GM12873 (cell line): ENCODE results near the gene GALNT10.
A peak's percentile ranks its signal among the peaks of the same experiment; 100 is the strongest.

Source experiments
- TF ChIP-seq, protein P1 (sequence below): IDR thresholded peaks from 2 replicates; pipeline ENCODE4 v1.5.1; 2012; ENCODE audit warnings: low read depth, mild to moderate bottlenecking, moderate library complexity, low read length, control low read depth; ENCODE audit not compliant: insufficient read depth; ENCODE audit errors: missing control alignments

GALNT10 gene

DNA sequence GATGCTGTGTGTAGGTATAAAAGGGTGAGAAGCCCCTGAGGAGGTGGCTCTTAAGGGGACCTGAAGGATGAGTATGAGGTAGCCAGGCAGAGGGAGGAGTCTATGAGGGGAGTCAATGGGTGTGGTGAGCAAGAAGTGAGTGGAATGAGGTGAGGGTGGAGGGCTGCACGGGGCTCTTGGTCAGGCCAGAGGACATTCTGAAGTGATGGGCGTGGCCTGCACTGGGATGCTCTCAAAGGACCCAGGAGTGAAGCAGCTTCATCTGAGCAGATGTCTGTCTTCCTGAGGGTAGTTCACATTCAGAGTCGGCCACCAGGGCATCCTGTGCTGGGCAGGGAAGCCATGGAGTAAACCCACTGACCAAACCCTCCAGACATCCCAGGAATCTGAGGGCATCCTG, 210.1 kb downstream of the GALNT10 start:
- TF ChIP-seq, protein P1, sequence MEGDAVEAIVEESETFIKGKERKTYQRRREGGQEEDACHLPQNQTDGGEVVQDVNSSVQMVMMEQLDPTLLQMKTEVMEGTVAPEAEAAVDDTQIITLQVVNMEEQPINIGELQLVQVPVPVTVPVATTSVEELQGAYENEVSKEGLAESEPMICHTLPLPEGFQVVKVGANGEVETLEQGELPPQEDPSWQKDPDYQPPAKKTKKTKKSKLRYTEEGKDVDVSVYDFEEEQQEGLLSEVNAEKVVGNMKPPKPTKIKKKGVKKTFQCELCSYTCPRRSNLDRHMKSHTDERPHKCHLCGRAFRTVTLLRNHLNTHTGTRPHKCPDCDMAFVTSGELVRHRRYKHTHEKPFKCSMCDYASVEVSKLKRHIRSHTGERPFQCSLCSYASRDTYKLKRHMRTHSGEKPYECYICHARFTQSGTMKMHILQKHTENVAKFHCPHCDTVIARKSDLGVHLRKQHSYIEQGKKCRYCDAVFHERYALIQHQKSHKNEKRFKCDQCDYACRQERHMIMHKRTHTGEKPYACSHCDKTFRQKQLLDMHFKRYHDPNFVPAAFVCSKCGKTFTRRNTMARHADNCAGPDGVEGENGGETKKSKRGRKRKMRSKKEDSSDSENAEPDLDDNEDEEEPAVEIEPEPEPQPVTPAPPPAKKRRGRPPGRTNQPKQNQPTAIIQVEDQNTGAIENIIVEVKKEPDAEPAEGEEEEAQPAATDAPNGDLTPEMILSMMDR = no peak

DNA sequence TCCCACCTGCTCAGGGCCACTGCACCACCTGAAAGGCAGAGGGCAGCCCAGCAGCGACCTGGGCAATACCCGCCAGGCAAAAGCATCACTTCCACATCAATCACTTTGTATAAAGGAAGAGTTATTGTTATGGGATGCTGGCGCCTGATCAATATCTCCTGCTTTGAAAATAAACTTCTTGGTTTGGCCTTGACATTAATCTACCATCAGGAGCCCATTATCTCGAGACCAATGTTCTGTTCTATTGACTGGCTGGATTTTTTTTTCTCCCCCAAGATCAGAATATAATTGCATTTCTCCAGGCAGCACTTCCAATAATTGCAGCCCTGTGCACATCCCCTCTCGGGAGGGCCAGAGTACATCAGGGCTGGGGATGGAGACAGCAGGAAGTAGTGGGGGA, 210.8 kb downstream of the GALNT10 start:
- TF ChIP-seq, protein P1 = no peak

DNA sequence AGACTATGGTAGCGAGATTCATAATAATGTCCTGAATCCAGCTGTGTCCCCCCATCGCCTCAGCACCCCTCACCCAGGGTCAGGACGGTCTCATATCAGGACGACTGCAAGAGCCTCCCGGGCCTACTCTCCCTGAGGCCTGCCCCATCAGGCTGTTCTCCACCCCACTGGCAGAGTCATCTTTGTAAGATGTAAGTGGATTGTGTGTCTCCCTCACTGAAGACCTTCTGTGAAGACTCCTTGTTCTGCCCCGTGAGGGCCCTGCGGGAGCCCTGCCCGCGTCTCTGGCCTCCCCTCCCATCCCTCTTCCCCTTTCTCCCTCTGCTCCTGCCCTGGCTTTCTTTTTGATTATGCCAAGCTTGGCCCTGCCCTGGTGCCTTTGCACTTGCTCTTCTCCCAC, 211.4 kb downstream of the GALNT10 start:
- TF ChIP-seq, protein P1 = no peak

DNA sequence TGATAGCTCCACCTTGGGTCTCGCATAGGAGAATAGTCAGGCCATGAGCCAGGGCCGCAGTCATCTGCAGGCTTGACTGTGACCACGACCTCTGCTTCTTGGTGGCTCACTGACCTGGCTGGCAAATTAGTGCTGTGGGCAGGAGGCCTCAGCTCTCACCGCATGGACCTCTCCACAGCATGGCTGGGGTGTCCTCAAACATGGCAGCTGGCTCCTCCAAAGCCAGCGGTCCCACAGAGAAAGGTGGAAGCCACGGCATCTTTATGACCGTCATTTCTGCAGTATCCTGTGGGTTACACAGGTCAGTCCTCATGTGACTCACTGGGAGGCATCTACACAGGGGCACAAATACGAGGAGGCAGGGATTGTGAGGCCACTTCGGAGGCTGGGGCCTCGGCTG, 212.1 kb downstream of the GALNT10 start:
- TF ChIP-seq, protein P1 = no peak

DNA sequence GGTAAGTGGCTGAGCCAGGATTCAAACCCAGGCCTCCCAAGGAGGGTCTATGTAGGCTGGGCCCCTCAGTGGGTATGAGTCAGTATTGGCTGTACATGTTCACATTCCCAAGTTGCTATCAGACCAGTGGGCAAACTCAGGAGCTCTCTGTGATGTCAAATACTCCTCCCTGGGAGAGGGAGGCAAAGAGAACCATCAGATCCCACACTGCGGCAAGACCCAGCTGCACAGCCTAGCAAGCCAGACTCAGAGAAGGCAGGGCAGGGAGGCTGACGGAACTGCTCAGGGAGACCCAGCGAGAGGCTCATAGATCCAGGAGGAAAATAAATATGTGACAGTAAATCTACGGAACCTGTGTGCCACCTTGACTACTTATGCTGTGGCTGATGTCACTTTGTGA, 212.7 kb downstream of the GALNT10 start:
- TF ChIP-seq, protein P1 = no peak

GRCh38 chr5:154403776-154404387, 213.3 kb downstream of the GALNT10 start:
- TF ChIP-seq, protein P1 = no peak

- TF ChIP-seq, protein P1 = peak; percentile 89
Measured at GRCh38 chr5:154405078-154405792, 214.7 kb downstream of the GALNT10 start.
